Sigmoid colon (tissue), 4 donors: Measurements from ENCODE around the gene RGS11.

ENCODE experiments used
- EP300 ChIP-seq, 4 donors: sonication (generic); formaldehyde crosslinking; IDR thresholded peaks; one replicate each; pipeline ENCODE4 v1.6.1; 2017; ENCODE audit warnings: antibody characterized with exemption in 4 of 4
- POLR2A ChIP-seq, 2 donors: fragments of 450-650 bp; IDR thresholded peaks; one replicate each; pipeline ENCODE4 v1.6.1; 2016; ENCODE audit warnings: antibody characterized with exemption in 2 of 2, mild to moderate bottlenecking in 2 of 2, moderate library complexity in 2 of 2
- POLR2AphosphoS5 ChIP-seq, 4 donors: sonication (generic); formaldehyde crosslinking; IDR thresholded peaks; one replicate each; pipeline ENCODE4 v1.6.1; 2017; ENCODE audit warnings: antibody characterized with exemption in 4 of 4
- TF ChIP-seq, protein P1 (sequence below), 4 experiments: fragments of 450-650 bp in 3 of 4; fragments of 200-600 bp in 1 of 4; IDR thresholded peaks; one replicate each; pipeline ENCODE4 v1.5.1; 2016 to 2019; ENCODE audit warnings: antibody characterized with exemption in 4 of 4, mild to moderate bottlenecking in 3 of 4, moderate library complexity in 2 of 4

- TF ChIP-seq POLR2A (IDR thresholded peaks at IDR 0.05) (no peak), POLR2AphosphoS5 (IDR thresholded peaks at IDR 0.05) (no peak), EP300 (IDR thresholded peaks at IDR 0.05) (no peak)
- TF ChIP-seq, protein P1, sequence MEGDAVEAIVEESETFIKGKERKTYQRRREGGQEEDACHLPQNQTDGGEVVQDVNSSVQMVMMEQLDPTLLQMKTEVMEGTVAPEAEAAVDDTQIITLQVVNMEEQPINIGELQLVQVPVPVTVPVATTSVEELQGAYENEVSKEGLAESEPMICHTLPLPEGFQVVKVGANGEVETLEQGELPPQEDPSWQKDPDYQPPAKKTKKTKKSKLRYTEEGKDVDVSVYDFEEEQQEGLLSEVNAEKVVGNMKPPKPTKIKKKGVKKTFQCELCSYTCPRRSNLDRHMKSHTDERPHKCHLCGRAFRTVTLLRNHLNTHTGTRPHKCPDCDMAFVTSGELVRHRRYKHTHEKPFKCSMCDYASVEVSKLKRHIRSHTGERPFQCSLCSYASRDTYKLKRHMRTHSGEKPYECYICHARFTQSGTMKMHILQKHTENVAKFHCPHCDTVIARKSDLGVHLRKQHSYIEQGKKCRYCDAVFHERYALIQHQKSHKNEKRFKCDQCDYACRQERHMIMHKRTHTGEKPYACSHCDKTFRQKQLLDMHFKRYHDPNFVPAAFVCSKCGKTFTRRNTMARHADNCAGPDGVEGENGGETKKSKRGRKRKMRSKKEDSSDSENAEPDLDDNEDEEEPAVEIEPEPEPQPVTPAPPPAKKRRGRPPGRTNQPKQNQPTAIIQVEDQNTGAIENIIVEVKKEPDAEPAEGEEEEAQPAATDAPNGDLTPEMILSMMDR (IDR thresholded peaks at IDR 0.05): no peak
Observed at GRCh38 chr16:260326-260725, 15.4 kb downstream of the RGS11 start.
